ENCODE data around the gene RANGRF.
A peak's percentile ranks its signal among the peaks of the same experiment; 100 is the strongest.
"Not testable (repeated sequence)": the region's sequence is repeated elsewhere in the genome, so short reads cannot be mapped to it uniquely, and the experiment has no call there.

The RANGRF gene

GRCh38 chr17:8288336-8289102 lies at the start of gene RANGRF:
Gene RANGRF, plus strand, starts transcription at chr17:8288670. Its CDS starts 119 bp downstream, at chr17:8288789.
- DNase-seq: peak; percentile 81

GRCh38 chr17:8243827-8244226 lies 44.6 kb upstream of the RANGRF start:
- DNase-seq: no peak

GRCh38 chr17:8244768-8245167 lies 43.7 kb upstream of the RANGRF start:
- no peak for DNase-seq

- DNase-seq: peak; percentile 92
Measured at GRCh38 chr17:8248751-8249607, 39.5 kb upstream of the RANGRF start, which contains the start of gene PFAS. Gene PFAS, plus strand, starts transcription at chr17:8249289. Its CDS starts 4,649 bp downstream, at chr17:8253938.

GRCh38 chr17:8249621-8250500 lies 38.6 kb upstream of the RANGRF start:
- no peak for DNase-seq

GRCh38 chr17:8251411-8251810 lies 37.1 kb upstream of the RANGRF start:
- DNase-seq: not testable (repeated sequence)

GRCh38 chr17:8253801-8254200 lies 34.7 kb upstream of the RANGRF start:
- DNase-seq: no peak

GRCh38 chr17:8254881-8255280 lies 33.6 kb upstream of the RANGRF start:
- DNase-seq: no peak

GRCh38 chr17:8255499-8255898 lies 33.0 kb upstream of the RANGRF start:
- no peak for DNase-seq

- DNase-seq: no peak
Measured at GRCh38 chr17:8256291-8256690, 32.2 kb upstream of the RANGRF start.

- DNase-seq: no peak
Measured at GRCh38 chr17:8256691-8257090, 31.8 kb upstream of the RANGRF start.

- no peak for DNase-seq
Measured at GRCh38 chr17:8257801-8258200, 30.7 kb upstream of the RANGRF start.

- DNase-seq: no peak
Measured at GRCh38 chr17:8264320-8264719, 24.1 kb upstream of the RANGRF start.

- no peak for DNase-seq
Measured at GRCh38 chr17:8264836-8265542, 23.5 kb upstream of the RANGRF start.

GRCh38 chr17:8266648-8267479 lies 21.6 kb upstream of the RANGRF start:
- DNase-seq: no peak

GRCh38 chr17:8267480-8268147 lies 20.9 kb upstream of the RANGRF start:
- no peak for DNase-seq

- no peak for DNase-seq
Measured at GRCh38 chr17:8268550-8269298, 19.7 kb upstream of the RANGRF start.

- no peak for DNase-seq
Measured at GRCh38 chr17:8272421-8272820, 16.0 kb upstream of the RANGRF start.

- no peak for DNase-seq
Measured at GRCh38 chr17:8273884-8274444, 14.5 kb upstream of the RANGRF start.

GRCh38 chr17:8274816-8275215 lies 13.7 kb upstream of the RANGRF start:
- no peak for DNase-seq
